NB4 (cell line): ENCODE results near the gene KIRREL2.

Experiments used
- POLR2A ChIP-seq: IDR thresholded peaks from 2 replicates; pipeline ENCODE4 v1.6.1; 2011; ENCODE audit warnings: mild to moderate bottlenecking; ENCODE audit not compliant: insufficient read length; ENCODE audit errors: extremely low read depth
- TF ChIP-seq, protein P1 (sequence below): IDR thresholded peaks from one replicate; pipeline ENCODE4 v1.5.1; 2012; ENCODE audit warnings: low read depth, low read length
- TF ChIP-seq, protein P2 (sequence below): IDR thresholded peaks from 2 replicates; pipeline ENCODE4 v1.6.1; 2011; ENCODE audit warnings: low read depth, low read length

DNA sequence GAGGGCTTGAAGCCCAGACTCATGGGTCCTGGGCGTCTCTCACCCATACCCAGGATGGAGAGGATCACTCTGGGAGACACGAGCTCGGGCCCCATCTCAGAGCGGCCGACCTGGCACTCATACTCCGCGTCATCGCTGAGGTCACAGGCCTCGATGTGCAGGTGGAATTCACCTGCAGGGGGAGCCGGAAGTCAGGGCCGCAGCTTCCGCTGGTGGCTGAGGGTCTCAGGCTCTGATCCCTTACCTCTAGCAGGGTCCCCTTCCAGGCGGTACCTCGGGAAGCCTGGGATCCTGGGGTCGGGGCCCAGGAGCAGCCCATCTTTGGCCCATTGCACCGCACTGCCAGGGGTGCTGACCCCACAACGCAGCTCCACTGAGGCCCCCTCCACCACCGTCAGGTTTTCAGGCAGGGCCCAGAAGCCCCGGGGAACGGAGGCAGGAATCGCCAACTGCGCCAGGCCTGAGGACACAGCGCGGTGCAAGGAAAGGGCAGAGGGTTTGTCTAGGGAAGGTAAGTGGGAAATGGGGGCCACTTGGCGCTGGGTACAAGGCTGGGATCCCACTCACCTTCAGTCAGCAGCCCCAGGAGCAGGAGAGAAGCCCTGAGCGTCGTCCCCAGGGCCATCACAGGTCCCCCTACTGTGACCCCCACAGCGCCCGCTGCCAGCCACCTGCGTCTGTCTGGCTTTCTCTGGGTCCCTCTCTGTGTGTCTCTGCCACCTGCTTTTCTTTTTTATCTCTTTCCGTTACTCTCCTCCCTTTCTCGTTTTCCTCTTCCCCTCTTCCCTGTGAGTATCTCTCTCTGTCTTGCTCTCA is 5.3 kb upstream of the KIRREL2 start:
- TF ChIP-seq, protein P1, sequence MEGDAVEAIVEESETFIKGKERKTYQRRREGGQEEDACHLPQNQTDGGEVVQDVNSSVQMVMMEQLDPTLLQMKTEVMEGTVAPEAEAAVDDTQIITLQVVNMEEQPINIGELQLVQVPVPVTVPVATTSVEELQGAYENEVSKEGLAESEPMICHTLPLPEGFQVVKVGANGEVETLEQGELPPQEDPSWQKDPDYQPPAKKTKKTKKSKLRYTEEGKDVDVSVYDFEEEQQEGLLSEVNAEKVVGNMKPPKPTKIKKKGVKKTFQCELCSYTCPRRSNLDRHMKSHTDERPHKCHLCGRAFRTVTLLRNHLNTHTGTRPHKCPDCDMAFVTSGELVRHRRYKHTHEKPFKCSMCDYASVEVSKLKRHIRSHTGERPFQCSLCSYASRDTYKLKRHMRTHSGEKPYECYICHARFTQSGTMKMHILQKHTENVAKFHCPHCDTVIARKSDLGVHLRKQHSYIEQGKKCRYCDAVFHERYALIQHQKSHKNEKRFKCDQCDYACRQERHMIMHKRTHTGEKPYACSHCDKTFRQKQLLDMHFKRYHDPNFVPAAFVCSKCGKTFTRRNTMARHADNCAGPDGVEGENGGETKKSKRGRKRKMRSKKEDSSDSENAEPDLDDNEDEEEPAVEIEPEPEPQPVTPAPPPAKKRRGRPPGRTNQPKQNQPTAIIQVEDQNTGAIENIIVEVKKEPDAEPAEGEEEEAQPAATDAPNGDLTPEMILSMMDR: no peak
- no peak for TF ChIP-seq POLR2A
- TF ChIP-seq, protein P2, sequence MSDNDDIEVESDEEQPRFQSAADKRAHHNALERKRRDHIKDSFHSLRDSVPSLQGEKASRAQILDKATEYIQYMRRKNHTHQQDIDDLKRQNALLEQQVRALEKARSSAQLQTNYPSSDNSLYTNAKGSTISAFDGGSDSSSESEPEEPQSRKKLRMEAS: no peak
